ENCODE data around the gene GABRG2. TPM values are rescaled to one million over a fixed set of nuclear protein-coding genes. Genes with fewer than 3 reads are reported as not detected.
"Not testable (repeated sequence)": the region's sequence is repeated elsewhere in the genome, so short reads cannot be mapped to it uniquely, and the experiment has no call there.

GABRG2 gene
- total RNA-seq (2014; rRNA removed; shearing (Covaris generic)), result not detected in 2 replicates

GRCh38 chr5:162067655-162068411 is at the start of gene GABRG2:
Gene GABRG2 (plus strand): TSS chr5:162067773. CDS start chr5:162068000, 227 bp downstream.
- no peak for DNase-seq (ENCODE audit: low read depth)

GRCh38 chr5:162025312-162025711 is 42.3 kb upstream of the GABRG2 start:
- DNase-seq (ENCODE audit: low read depth), result no peak

GRCh38 chr5:162026803-162027202 is 40.8 kb upstream of the GABRG2 start:
- no peak for DNase-seq (ENCODE audit: low read depth)

GRCh38 chr5:162037431-162037830 is 30.1 kb upstream of the GABRG2 start:
- no peak for DNase-seq (ENCODE audit: low read depth)

- DNase-seq (ENCODE audit: low read depth), result no peak
Measured at GRCh38 chr5:162047279-162047678, 20.3 kb upstream of the GABRG2 start.

GRCh38 chr5:162052676-162053075 is 14.9 kb upstream of the GABRG2 start:
- no peak for DNase-seq (ENCODE audit: low read depth)

GRCh38 chr5:162055095-162055494 is 12.5 kb upstream of the GABRG2 start:
- not testable (repeated sequence) for DNase-seq (ENCODE audit: low read depth)

GRCh38 chr5:162067162-162067561 is 411 bp upstream of the GABRG2 start:
- no peak for DNase-seq (ENCODE audit: low read depth)

- peak; percentile 8 for DNase-seq (ENCODE audit: low read depth)
Measured at GRCh38 chr5:162068412-162068811, 839 bp downstream of the GABRG2 start.

GRCh38 chr5:162068936-162069335 is 1.4 kb downstream of the GABRG2 start:
- no peak for DNase-seq (ENCODE audit: low read depth)

GRCh38 chr5:162078805-162079204 is 11.2 kb downstream of the GABRG2 start:
- DNase-seq (ENCODE audit: low read depth), result no peak

- DNase-seq (ENCODE audit: low read depth), result no peak
Measured at GRCh38 chr5:162091336-162091735, 23.8 kb downstream of the GABRG2 start.

- DNase-seq (ENCODE audit: low read depth), result no peak
Measured at GRCh38 chr5:162096448-162096847, 28.9 kb downstream of the GABRG2 start.

- DNase-seq (ENCODE audit: low read depth), result no peak
Measured at GRCh38 chr5:162107591-162107990, 40.0 kb downstream of the GABRG2 start.

- no peak for DNase-seq (ENCODE audit: low read depth)
Measured at GRCh38 chr5:162119801-162120200, 52.2 kb downstream of the GABRG2 start.

- DNase-seq (ENCODE audit: low read depth), result no peak
Measured at GRCh38 chr5:162128117-162128516, 60.5 kb downstream of the GABRG2 start.

- DNase-seq (ENCODE audit: low read depth), result no peak
Measured at GRCh38 chr5:162132348-162132747, 64.8 kb downstream of the GABRG2 start.

GRCh38 chr5:162139190-162139589 is 71.6 kb downstream of the GABRG2 start:
- DNase-seq (ENCODE audit: low read depth), result no peak

GRCh38 chr5:162154242-162154641 is 86.7 kb downstream of the GABRG2 start:
- DNase-seq (ENCODE audit: low read depth), result no peak

GRCh38 chr5:162160401-162160800 is 92.8 kb downstream of the GABRG2 start:
- DNase-seq (ENCODE audit: low read depth), result no peak

- DNase-seq (ENCODE audit: low read depth), result no peak
Measured at GRCh38 chr5:162163663-162164062, 96.1 kb downstream of the GABRG2 start.

- no peak for DNase-seq (ENCODE audit: low read depth)
Measured at GRCh38 chr5:162174358-162174974, 106.9 kb downstream of the GABRG2 start.

GRCh38 chr5:162187371-162187770 is 119.8 kb downstream of the GABRG2 start:
- no peak for DNase-seq (ENCODE audit: low read depth)

Data from M059J (cell line).